OCI-LY7 (cell line): ENCODE measurements around the gene ANKRD13C. TPM values are rescaled to one million over a fixed set of nuclear protein-coding genes. Genes with fewer than 3 reads are reported as not detected.

Experiments
- BruUV-seq: library from RNA; stranded (reverse); fragments of 400-500 nt; replicated peaks from 2 replicates; lab custom pipeline; 2021; lab: Mats Ljungman, UMichigan
- CTCF ChIA-PET: fragments of 300-600 bp; sonication (Branson Sonifier 250); formaldehyde crosslinking; loops from one replicate; lab custom pipeline; 2022; ENCODE audit warnings: antibody characterized with exemption; ENCODE audit not compliant: unreplicated experiment; lab: Charles Lee
- POLR2A ChIA-PET: fragments of 300-600 bp; sonication (Branson Sonifier 250); formaldehyde crosslinking; loops from one replicate; lab custom pipeline; 2022; ENCODE audit warnings: antibody characterized with exemption; lab: Charles Lee
- DNase-seq: peaks from one replicate; pipeline ENCODE4 v3.0.0-alpha.2; 2015; ENCODE audit warnings: low spot score
- H2AFZ ChIP-seq: fragments of 200-600 bp; sonication (generic), shearing (Covaris generic); 2 replicates; pipeline ENCODE4 v1.6.1; 2014; ENCODE audit warnings: mild to moderate bottlenecking, antibody characterized with exemption, low read length, moderate library complexity
- H3K27ac ChIP-seq: fragments of 200-600 bp; sonication (generic); 2 replicates; pipeline ENCODE4 v1.5.1; 2014; ENCODE audit warnings: mixed run types, low read depth, mild to moderate bottlenecking, moderate library complexity, low read length, inconsistent platforms; ENCODE audit not compliant: poor library complexity, severe bottlenecking
- H3K36me3 ChIP-seq: fragments of 200-600 bp; sonication (generic); 2 replicates; pipeline ENCODE4 v1.6.1; 2014; ENCODE audit warnings: mild to moderate bottlenecking, antibody characterized with exemption, low read length, moderate library complexity, mixed read lengths; ENCODE audit not compliant: insufficient read depth
- H3K4me1 ChIP-seq: fragments of 200-600 bp; sonication (generic); 2 replicates; pipeline ENCODE4 v1.5.1; 2014; ENCODE audit warnings: mild to moderate bottlenecking, low read length; ENCODE audit not compliant: insufficient read depth, poor library complexity, severe bottlenecking
- H3K4me2 ChIP-seq: fragments of 200-600 bp; sonication (generic); 2 replicates; pipeline ENCODE4 v1.6.1; 2014; ENCODE audit warnings: mild to moderate bottlenecking, low read length
- H3K4me3 ChIP-seq: fragments of 200-600 bp; sonication (generic); 2 replicates; pipeline ENCODE4 v1.5.1; 2014; ENCODE audit warnings: mild to moderate bottlenecking, low read depth, low read length; ENCODE audit not compliant: poor library complexity, severe bottlenecking
- H3K79me2 ChIP-seq: fragments of 200-600 bp; sonication (generic); 2 replicates; pipeline ENCODE4 v1.6.1; 2016; ENCODE audit warnings: low read depth, mild to moderate bottlenecking, low read length, moderate library complexity, mixed read lengths; ENCODE audit not compliant: insufficient read depth
- H3K9me2 ChIP-seq: fragments of 200-600 bp; sonication (generic); 2 replicates; pipeline ENCODE4 v1.6.1; 2016; ENCODE audit warnings: mild to moderate bottlenecking, low read length, mixed read lengths; ENCODE audit not compliant: insufficient read depth
- H3K9me3 ChIP-seq: fragments of 200-600 bp; sonication (generic); 2 replicates; pipeline ENCODE4 v1.6.1; 2014; ENCODE audit warnings: mild to moderate bottlenecking, mixed run types, low read length, mixed read lengths
- H4K20me1 ChIP-seq: fragments of 200-600 bp; sonication (generic); 2 replicates; pipeline ENCODE4 v1.6.1; 2014; ENCODE audit warnings: mild to moderate bottlenecking, antibody characterized with exemption, low read length, moderate library complexity, mixed read lengths; ENCODE audit not compliant: insufficient read depth
- EZH2phosphoT487 ChIP-seq: fragments of 200-600 bp; sonication (generic); IDR thresholded peaks from 2 replicates; pipeline ENCODE4 v1.6.1; 2018; ENCODE audit warnings: low read depth, borderline replicate concordance, mild to moderate bottlenecking, mixed run types, antibody characterized with exemption, low read length, moderate library complexity, mixed read lengths
- intact Hi-C: fragments of 100-400 bp; cut with micrococcal nuclease; formaldehyde crosslinking; loops from one replicate; pipeline ENCODE4 v1.10.0; 2022; ENCODE audit not compliant: unreplicated experiment
- total RNA-seq, 2 experiments: library from RNA; depleted of rRNA in 1 of 2; stranded (reverse); fragments of >200 nt in 1 of 2; shearing (Covaris generic) in 1 of 2; gene quantifications; 2 replicates each; pipeline ENCODE4 v1.2.3, GENCODE V29; 2014 to 2022
- TF ChIP-seq, protein P1 (sequence below): fragments of 200-600 bp; sonication (generic); conservative IDR thresholded peaks from 2 replicates; pipeline ENCODE4 v1.5.1; 2014; ENCODE audit warnings: mild to moderate bottlenecking, antibody characterized with exemption, low read length, moderate library complexity, mixed read lengths

The ANKRD13C gene
- total RNA-seq, 2 experiments from 2014 or later = 17.3 to 22.1 TPM

DNA sequence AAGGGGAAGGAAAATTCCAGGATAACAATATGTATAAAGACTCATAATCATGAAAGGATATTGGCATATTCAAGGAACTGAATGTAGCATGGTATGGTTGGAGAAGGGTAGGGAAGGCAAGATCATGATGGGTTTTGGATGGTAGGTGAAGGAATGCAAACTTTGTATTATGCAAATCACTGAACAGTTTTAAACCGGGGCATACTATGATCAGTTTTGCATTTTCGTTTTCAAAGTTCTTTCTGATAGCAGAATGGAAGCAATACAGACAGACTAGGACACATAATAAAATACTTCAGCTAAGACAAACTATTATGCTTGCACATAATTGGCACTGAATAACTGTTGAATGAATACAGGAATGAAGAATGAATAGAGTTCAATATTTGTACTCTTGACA, 42.1 kb upstream of the ANKRD13C start:
- Histone ChIP-seq H3K4me2 (no peak overlapping the region), H3K79me2 (no peaks in the 10 kb centered on the region), H2AFZ (no peak overlapping the region), H3K9me2 (no peaks in the 10 kb centered on the region), H3K4me3 (no peak overlapping the region), H3K4me1 (no peaks in the 10 kb centered on the region), H3K36me3 (no peaks in the 10 kb centered on the region), H4K20me1 (no peaks in the 10 kb centered on the region), H3K27ac (no peak overlapping the region), H3K9me3 (no peaks in the 10 kb centered on the region)
- no peak for DNase-seq
- BruUV-seq = no TSS peak
- POLR2A ChIA-PET = interaction anchor here (1.0 kb wide), 1 partner anchor 17 kb away, joined by 4 read pairs; no protein-coding TSS in a partner anchor
- CTCF ChIA-PET = no interaction called here
- TF ChIP-seq, protein P1, sequence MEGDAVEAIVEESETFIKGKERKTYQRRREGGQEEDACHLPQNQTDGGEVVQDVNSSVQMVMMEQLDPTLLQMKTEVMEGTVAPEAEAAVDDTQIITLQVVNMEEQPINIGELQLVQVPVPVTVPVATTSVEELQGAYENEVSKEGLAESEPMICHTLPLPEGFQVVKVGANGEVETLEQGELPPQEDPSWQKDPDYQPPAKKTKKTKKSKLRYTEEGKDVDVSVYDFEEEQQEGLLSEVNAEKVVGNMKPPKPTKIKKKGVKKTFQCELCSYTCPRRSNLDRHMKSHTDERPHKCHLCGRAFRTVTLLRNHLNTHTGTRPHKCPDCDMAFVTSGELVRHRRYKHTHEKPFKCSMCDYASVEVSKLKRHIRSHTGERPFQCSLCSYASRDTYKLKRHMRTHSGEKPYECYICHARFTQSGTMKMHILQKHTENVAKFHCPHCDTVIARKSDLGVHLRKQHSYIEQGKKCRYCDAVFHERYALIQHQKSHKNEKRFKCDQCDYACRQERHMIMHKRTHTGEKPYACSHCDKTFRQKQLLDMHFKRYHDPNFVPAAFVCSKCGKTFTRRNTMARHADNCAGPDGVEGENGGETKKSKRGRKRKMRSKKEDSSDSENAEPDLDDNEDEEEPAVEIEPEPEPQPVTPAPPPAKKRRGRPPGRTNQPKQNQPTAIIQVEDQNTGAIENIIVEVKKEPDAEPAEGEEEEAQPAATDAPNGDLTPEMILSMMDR = no peak
- TF ChIP-seq EZH2phosphoT487 = no peak
- intact Hi-C loops = no loop called here

DNA sequence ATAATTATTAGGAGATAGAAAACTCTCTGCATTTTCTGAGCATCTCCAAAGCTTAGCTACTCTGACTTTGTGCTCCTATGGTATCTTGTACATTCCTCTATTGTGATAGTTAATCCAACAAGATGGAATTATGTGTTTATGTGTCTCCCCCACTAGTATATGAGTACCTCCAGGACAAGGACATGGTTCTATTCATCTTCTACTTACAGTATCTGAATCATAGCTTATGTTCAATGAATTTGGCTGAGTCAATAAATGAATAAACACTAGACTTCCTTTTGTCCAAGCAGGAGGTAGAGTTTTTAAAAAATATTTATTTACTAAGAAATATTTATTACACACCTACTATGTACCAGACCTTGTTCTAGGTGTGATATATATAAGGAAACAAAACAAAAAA, 38.1 kb upstream of the ANKRD13C start:
- Histone ChIP-seq H2AFZ (no peak overlapping the region), H3K4me1 (no peaks in the 10 kb centered on the region), H3K27ac (no peak overlapping the region), H4K20me1 (no peaks in the 10 kb centered on the region), H3K9me3 (no peaks in the 10 kb centered on the region), H3K79me2 (no peaks in the 10 kb centered on the region), H3K9me2 (no peaks in the 10 kb centered on the region), H3K4me3 (no peak overlapping the region), H3K36me3 (no peaks in the 10 kb centered on the region), H3K4me2 (no peak overlapping the region)
- intact Hi-C loops = no loop called here
- TF ChIP-seq, protein P1 = no peak
- TF ChIP-seq EZH2phosphoT487 = no peak
- BruUV-seq = no TSS peak
- POLR2A ChIA-PET = interaction anchor here (0.6 kb wide), 1 partner anchor 373 kb away, joined by 3 read pairs; no protein-coding TSS in a partner anchor
- CTCF ChIA-PET = no interaction called here
- no peak for DNase-seq

DNA sequence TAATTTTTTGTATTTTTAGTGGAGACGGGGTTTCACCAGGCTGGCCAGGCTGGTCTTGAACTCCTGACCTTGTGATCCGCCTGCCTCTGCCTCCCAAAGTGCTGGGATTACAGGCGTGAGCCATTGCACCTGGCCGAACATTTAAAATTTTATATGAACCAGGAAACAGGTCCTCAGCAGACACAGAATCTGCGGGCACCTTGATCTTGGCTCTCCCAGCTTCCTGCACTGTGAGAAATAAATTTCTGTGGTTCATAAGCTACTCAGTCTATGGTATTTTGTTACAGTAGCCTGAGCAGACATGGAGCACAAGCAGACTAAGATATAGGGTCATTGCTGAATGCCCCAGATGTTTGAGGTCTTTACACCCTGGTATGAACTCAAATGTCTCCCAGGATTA, 33.0 kb upstream of the ANKRD13C start:
- Histone ChIP-seq H3K27ac (no peak overlapping the region), H4K20me1 (no peaks in the 10 kb centered on the region), H3K4me1 (peaks cover 6% of the 10 kb centered on the region), H3K9me2 (no peaks in the 10 kb centered on the region), H2AFZ (no peak overlapping the region), H3K79me2 (no peaks in the 10 kb centered on the region), H3K36me3 (no peaks in the 10 kb centered on the region), H3K4me3 (no peak overlapping the region), H3K4me2 (no peak overlapping the region), H3K9me3 (no peaks in the 10 kb centered on the region)
- POLR2A ChIA-PET = interaction anchor here (2.1 kb wide), 1 partner anchor 15 kb away, joined by 7 read pairs; no protein-coding TSS in a partner anchor
- DNase-seq = no peak
- no TSS peak for BruUV-seq
- TF ChIP-seq, protein P1 = no peak
- no peak for TF ChIP-seq EZH2phosphoT487
- CTCF ChIA-PET = no interaction called here
- intact Hi-C loops = no loop called here
